ENCODE measurements around the gene GPS2.

DNA sequence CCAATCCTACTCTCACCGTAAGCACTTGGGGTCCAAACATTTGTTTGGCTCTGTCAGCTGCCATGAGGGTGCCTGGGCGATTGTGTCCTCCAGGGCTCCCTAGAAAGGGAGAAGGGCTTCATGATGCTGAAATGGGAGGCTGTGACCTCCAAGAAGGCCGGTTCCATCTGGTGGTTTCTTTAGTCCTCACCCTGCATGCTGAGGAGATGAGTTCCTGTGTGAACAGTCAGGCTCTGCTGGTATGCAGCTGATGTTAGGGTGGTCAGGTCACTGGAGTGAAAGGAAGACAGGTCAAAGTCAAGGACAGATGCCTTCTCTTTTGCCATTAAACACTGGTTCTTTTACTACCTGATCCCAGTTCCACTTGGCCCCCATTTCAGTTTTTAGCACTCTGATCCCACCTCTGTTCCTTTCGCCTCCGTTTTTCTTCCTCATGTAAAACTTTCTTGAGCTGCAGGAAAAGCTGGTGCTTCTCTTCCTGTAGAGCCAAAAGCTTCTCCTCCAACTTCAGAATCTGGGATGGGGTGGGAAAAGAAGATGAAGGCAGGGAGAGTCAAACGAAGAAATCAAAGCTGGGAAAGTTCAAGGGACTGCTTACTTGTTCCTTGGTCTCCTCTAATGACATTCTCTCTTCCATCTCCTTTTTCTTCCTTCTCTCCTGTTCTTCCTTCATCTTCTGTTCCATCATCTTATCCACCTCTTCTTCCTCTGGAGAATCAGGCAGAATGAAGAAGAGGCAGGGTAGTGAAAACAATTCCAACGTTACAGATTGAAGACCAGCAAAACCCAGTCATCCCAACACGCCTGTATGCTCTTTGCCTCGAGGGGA, 1.1 kb downstream of the GPS2 start:
- TF ChIP-seq ZNF384 (IDR thresholded peaks at IDR 0.05) (no peak), SUZ12 (IDR thresholded peaks at IDR 0.05) (no peak), LEF1 (IDR thresholded peaks at IDR 0.05; ENCODE audit: borderline replicate concordance) (no peak), FOXM1 (IDR thresholded peaks at IDR 0.05; ENCODE audit: borderline replicate concordance) (no peak), CTBP1 (IDR thresholded peaks at IDR 0.05; ENCODE audit: borderline replicate concordance) (no peak), SP1 (IDR thresholded peaks at IDR 0.05) (no peak), HDGF (IDR thresholded peaks at IDR 0.05; ENCODE audit: borderline replicate concordance) (no peak), FOXK2 (IDR thresholded peaks at IDR 0.05) (no peak), FOXA1 (IDR thresholded peaks at IDR 0.05) (no peak)
- TF ChIP-seq, protein P1, sequence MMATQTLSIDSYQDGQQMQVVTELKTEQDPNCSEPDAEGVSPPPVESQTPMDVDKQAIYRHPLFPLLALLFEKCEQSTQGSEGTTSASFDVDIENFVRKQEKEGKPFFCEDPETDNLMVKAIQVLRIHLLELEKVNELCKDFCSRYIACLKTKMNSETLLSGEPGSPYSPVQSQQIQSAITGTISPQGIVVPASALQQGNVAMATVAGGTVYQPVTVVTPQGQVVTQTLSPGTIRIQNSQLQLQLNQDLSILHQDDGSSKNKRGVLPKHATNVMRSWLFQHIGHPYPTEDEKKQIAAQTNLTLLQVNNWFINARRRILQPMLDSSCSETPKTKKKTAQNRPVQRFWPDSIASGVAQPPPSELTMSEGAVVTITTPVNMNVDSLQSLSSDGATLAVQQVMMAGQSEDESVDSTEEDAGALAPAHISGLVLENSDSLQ (IDR thresholded peaks at IDR 0.05) = no peak
